ENCODE measurements around the gene RPS6KA1.

The RPS6KA1 gene

DNA sequence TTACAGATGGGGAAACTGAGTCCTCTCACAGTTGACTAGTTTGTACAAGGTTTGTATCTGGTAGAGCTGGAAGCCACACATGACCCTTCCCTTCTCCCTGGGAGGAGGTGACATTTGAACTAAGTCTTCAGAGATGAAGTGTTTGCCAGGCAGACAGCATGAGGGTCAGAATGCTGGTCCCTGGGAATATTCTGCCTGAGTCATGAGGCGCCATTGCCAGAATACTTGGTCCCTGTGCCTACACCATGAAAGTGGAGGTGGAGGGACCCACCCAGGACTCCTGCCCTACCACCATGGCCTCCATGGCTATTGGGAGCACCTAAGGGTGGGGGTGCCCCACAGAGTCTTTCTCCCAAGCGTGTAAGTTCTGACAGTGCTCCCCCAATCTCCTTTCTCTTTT, 7.0 kb downstream of the RPS6KA1 start:
- no peaks in the 10 kb centered on the region for H3K9me3 ChIP-seq (ENCODE audit: low read length)
- H4K20me1 ChIP-seq (ENCODE audit: insufficient read depth, low read length): no peaks in the 10 kb centered on the region
- H3K36me3 ChIP-seq (ENCODE audit: insufficient read depth, low read length): no peaks in the 10 kb centered on the region
- H3K9me2 ChIP-seq (ENCODE audit: low read depth, low read length): no peaks in the 10 kb centered on the region
- H3K4me1 ChIP-seq (ENCODE audit: insufficient read depth, low read length, severe bottlenecking): peaks cover 50% of the 10 kb centered on the region
- H3K27me3 ChIP-seq (ENCODE audit: insufficient read depth, low read length): no peaks in the 10 kb centered on the region
- no peak overlapping the region for H2AFZ ChIP-seq (ENCODE audit: low read length)
- H3K9ac ChIP-seq (ENCODE audit: low read length): no peak overlapping the region
- H3K27ac ChIP-seq (ENCODE audit: low read depth, low read length, poor library complexity, severe bottlenecking): no peak overlapping the region
- no peaks in the 10 kb centered on the region for H3K79me2 ChIP-seq (ENCODE audit: insufficient read depth, low read length)
- no peak overlapping the region for H3K4me3 ChIP-seq (ENCODE audit: low read depth, low read length, poor library complexity, severe bottlenecking)
- H3F3A ChIP-seq (ENCODE audit: insufficient read depth, low read length): no peaks in the 10 kb centered on the region
- no peak overlapping the region for H3K4me2 ChIP-seq (ENCODE audit: low read length)
- TF ChIP-seq CTCF (IDR thresholded peaks at IDR 0.05; ENCODE audit: low read length) (no peak), EZH2 (IDR thresholded peaks at IDR 0.05; ENCODE audit: borderline replicate concordance, low read length) (no peak)

- Histone ChIP-seq H3K36me3 (ENCODE audit: insufficient read depth, low read length) (no peaks in the 10 kb centered on the region), H3K79me2 (ENCODE audit: insufficient read depth, low read length) (no peaks in the 10 kb centered on the region), H3K9ac (ENCODE audit: low read length) (no peak overlapping the region), H2AFZ (ENCODE audit: low read length) (no peak overlapping the region), H3K27ac (ENCODE audit: low read depth, low read length, poor library complexity, severe bottlenecking) (no peak overlapping the region), H3K4me3 (ENCODE audit: low read depth, low read length, poor library complexity, severe bottlenecking) (no peak overlapping the region), H3K4me2 (ENCODE audit: low read length) (no peak overlapping the region), H3K27me3 (ENCODE audit: insufficient read depth, low read length) (no peaks in the 10 kb centered on the region), H3K9me3 (ENCODE audit: low read length) (no peaks in the 10 kb centered on the region), H3K4me1 (ENCODE audit: insufficient read depth, low read length, severe bottlenecking) (peaks cover 61% of the 10 kb centered on the region), H3K9me2 (ENCODE audit: low read depth, low read length) (no peaks in the 10 kb centered on the region), H3F3A (ENCODE audit: insufficient read depth, low read length) (no peaks in the 10 kb centered on the region), H4K20me1 (ENCODE audit: insufficient read depth, low read length) (no peaks in the 10 kb centered on the region)
- TF ChIP-seq CTCF (IDR thresholded peaks at IDR 0.05; ENCODE audit: low read length) (no peak; the same call in 1 of the 2 replicates), EZH2 (IDR thresholded peaks at IDR 0.05; ENCODE audit: borderline replicate concordance, low read length) (no peak)
Measured at GRCh38 chr1:26537951-26538352, 8.4 kb downstream of the RPS6KA1 start.

- Histone ChIP-seq H3F3A (ENCODE audit: insufficient read depth, low read length) (no peaks in the 10 kb centered on the region), H3K36me3 (ENCODE audit: insufficient read depth, low read length) (no peaks in the 10 kb centered on the region), H3K27ac (ENCODE audit: low read depth, low read length, poor library complexity, severe bottlenecking) (peak overlapping the region; percentile 97), H3K9ac (ENCODE audit: low read length) (no peak overlapping the region), H3K4me2 (ENCODE audit: low read length) (no peak overlapping the region), H2AFZ (ENCODE audit: low read length) (no peak overlapping the region), H4K20me1 (ENCODE audit: insufficient read depth, low read length) (no peaks in the 10 kb centered on the region), H3K27me3 (ENCODE audit: insufficient read depth, low read length) (no peaks in the 10 kb centered on the region), H3K4me1 (ENCODE audit: insufficient read depth, low read length, severe bottlenecking) (peaks cover 66% of the 10 kb centered on the region), H3K9me3 (ENCODE audit: low read length) (no peaks in the 10 kb centered on the region), H3K4me3 (ENCODE audit: low read depth, low read length, poor library complexity, severe bottlenecking) (no peak overlapping the region), H3K79me2 (ENCODE audit: insufficient read depth, low read length) (no peaks in the 10 kb centered on the region), H3K9me2 (ENCODE audit: low read depth, low read length) (no peaks in the 10 kb centered on the region)
- TF ChIP-seq CTCF (IDR thresholded peaks at IDR 0.05; ENCODE audit: low read length): peak; percentile 91
- no peak for TF ChIP-seq EZH2 (IDR thresholded peaks at IDR 0.05; ENCODE audit: borderline replicate concordance, low read length)
Measured at GRCh38 chr1:26538480-26539412, 9.2 kb downstream of the RPS6KA1 start.

All from OCI-LY1 (cell line).